ENCODE results near the gene FAF1.
"Not testable (repeated sequence)": the region's sequence is repeated elsewhere in the genome, so short reads cannot be mapped to it uniquely, and the experiment has no call there.

Gene FAF1

GRCh38 chr1:50747394-50747793, 212.7 kb downstream of the FAF1 start:
- no peak for DNase-seq

GRCh38 chr1:50742523-50742922, 217.5 kb downstream of the FAF1 start:
- no peak for DNase-seq

- DNase-seq = no peak
Observed at GRCh38 chr1:50739125-50739524, 220.9 kb downstream of the FAF1 start.

- DNase-seq = no peak
Observed at GRCh38 chr1:50735443-50735842, 224.6 kb downstream of the FAF1 start.

GRCh38 chr1:50727578-50727977, 232.5 kb downstream of the FAF1 start:
- not testable (repeated sequence) for DNase-seq

- no peak for DNase-seq
Observed at GRCh38 chr1:50724626-50725286, 235.3 kb downstream of the FAF1 start.

GRCh38 chr1:50720457-50721053, 239.5 kb downstream of the FAF1 start:
- no peak for DNase-seq

- no peak for DNase-seq
Observed at GRCh38 chr1:50719126-50719525, 240.9 kb downstream of the FAF1 start.

- no peak for DNase-seq
Observed at GRCh38 chr1:50717327-50717726, 242.7 kb downstream of the FAF1 start.

- DNase-seq = not testable (repeated sequence)
Observed at GRCh38 chr1:50716455-50716854, 243.6 kb downstream of the FAF1 start.

- no peak for DNase-seq
Observed at GRCh38 chr1:50710099-50710498, 250.0 kb downstream of the FAF1 start.

- DNase-seq = no peak
Observed at GRCh38 chr1:50707824-50708223, 252.2 kb downstream of the FAF1 start.

- no peak for DNase-seq
Observed at GRCh38 chr1:50705699-50706098, 254.4 kb downstream of the FAF1 start.

- no peak for DNase-seq
Observed at GRCh38 chr1:50705041-50705440, 255.0 kb downstream of the FAF1 start.

- no peak for DNase-seq
Observed at GRCh38 chr1:50704126-50704525, 255.9 kb downstream of the FAF1 start.

GRCh38 chr1:50703240-50703639, 256.8 kb downstream of the FAF1 start:
- DNase-seq = no peak

- no peak for DNase-seq
Observed at GRCh38 chr1:50702395-50702794, 257.7 kb downstream of the FAF1 start.

- DNase-seq = no peak
Observed at GRCh38 chr1:50701706-50702317, 258.3 kb downstream of the FAF1 start.

GRCh38 chr1:50700621-50701020, 259.4 kb downstream of the FAF1 start:
- no peak for DNase-seq

- no peak for DNase-seq
Observed at GRCh38 chr1:50700214-50700613, 259.9 kb downstream of the FAF1 start.

- DNase-seq = no peak
Observed at GRCh38 chr1:50699795-50700194, 260.3 kb downstream of the FAF1 start.

GRCh38 chr1:50697440-50698421, 262.3 kb downstream of the FAF1 start:
- DNase-seq = no peak

- DNase-seq = no peak
Observed at GRCh38 chr1:50693829-50694228, 266.2 kb downstream of the FAF1 start.

Data from T1000 (cell line).